SK-N-MC (cell line): ENCODE measurements around the gene TULP3.

ENCODE experiments used
- EZH2 ChIP-seq: fragments of 200-600 bp; sonication (generic); IDR thresholded peaks from one replicate; pipeline ENCODE4 v1.6.1; 2017; ENCODE audit warnings: antibody characterized with exemption
- FOXP2 ChIP-seq: optimal IDR thresholded peaks from 2 replicates; pipeline ENCODE3; 2011; ENCODE audit warnings: mild to moderate bottlenecking, moderate library complexity; ENCODE audit not compliant: insufficient read depth; ENCODE audit errors: extremely low read length, control extremely low read depth
- POLR2AphosphoS5 ChIP-seq: IDR thresholded peaks from 2 replicates; pipeline ENCODE4 v1.6.1; 2012; ENCODE audit warnings: mild to moderate bottlenecking, low read depth, low read length, borderline replicate concordance

DNA sequence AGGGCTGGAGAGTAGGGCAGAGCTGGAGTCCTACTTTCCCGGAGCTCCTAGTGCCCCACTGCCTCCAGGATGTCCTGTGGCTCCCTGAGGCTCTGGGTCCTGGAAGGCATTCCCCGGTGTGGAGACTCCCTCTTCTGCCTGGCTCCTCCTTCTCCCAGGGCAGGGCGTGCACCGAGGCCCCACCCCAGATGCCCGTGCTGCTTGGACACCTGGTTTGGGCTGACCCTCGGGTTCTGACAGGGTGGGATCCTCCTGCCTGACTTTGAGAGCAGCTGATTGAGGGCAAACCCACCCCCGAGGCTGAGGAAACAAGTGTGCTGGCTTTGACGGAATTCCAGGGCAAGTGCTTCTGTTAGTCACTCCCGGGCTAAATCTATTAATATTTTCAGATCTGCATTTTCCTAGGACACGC, 83.9 kb downstream of the TULP3 start:
- TF ChIP-seq POLR2AphosphoS5 (no peak), FOXP2 (no peak), EZH2 (no peak)
